ENCODE measurements around the gene NALCN.

NALCN gene

DNA sequence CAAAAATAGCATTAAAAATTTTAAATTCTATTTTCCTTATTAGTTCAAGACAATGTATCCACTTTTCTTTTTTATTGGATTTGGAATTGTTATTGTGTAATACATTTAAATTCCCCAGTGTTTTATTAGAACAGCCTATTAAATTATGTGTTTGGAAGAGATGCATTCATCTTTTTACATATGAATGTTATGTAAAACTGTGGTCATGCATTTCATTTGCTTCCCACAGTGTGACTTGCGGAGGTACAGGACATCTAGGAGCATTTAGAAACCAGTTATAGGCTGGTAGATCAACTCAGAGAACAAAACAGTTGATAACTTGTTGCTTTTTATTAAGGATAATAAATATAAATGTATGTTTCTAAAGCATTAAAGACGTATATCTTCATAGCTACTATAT, 406.2 kb downstream of the NALCN start:
- DNase-seq = no peak

DNA sequence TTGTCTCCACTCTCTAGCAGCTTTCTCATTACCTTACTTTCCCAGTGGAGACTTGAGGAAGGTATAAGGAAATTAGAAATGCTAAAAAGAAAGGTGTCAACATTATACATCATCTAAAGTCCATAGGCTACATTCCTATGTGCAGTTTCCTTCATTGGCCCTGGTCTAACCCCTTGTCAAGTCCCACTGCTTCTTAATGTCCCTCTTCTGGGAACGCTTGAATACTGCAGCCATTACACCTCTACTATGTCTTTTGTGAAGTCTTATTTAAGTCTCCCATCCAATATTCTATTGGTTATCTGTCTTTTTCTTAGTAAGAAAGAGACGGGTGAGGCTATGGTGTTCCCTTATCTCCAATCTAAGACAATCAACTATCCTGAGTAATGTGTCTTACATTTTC, 409.1 kb downstream of the NALCN start:
- DNase-seq = no peak
